WTC11 (cell line): ENCODE data around the gene APOO. TPM values are rescaled to one million over a fixed set of nuclear protein-coding genes. Genes with fewer than 3 reads are reported as not detected.

Experiments
- ATAC-seq: fragments of 200-7000 bp; cut with Tn5 transposase; 2 replicates; pipeline ENCODE4 v1.10.0; 2021; ENCODE audit warnings: mild to moderate bottlenecking, moderate library complexity
- CTCF ChIA-PET: fragments of 300-600 bp; sonication (Branson Sonifier 250); formaldehyde crosslinking; loops from one replicate; lab custom pipeline; 2021; ENCODE audit warnings: antibody characterized with exemption; lab: Charles Lee
- POLR2A ChIA-PET: fragments of 350-600 bp; sonication (Branson Sonifier 250); formaldehyde crosslinking; loops from one replicate; lab custom pipeline; 2021; ENCODE audit warnings: antibody characterized with exemption; lab: Charles Lee
- DNase-seq: peaks from one replicate; pipeline ENCODE4 v3.0.0; 2021; ENCODE audit warnings: low spot score
- H3K27ac Mint-ChIP-seq: 2 replicates; pipeline ENCODE4 v1.8.0; 2021; ENCODE audit warnings: mixed read lengths
- H3K27me3 Mint-ChIP-seq: 2 replicates; pipeline ENCODE4 v1.8.0; 2021; ENCODE audit warnings: low read depth, mild to moderate bottlenecking, moderate library complexity, mixed read lengths
- H3K36me3 Mint-ChIP-seq: 2 replicates; pipeline ENCODE4 v1.8.0; 2021; ENCODE audit warnings: mixed read lengths
- H3K4me1 Mint-ChIP-seq: 2 replicates; pipeline ENCODE4 v1.8.0; 2022; ENCODE audit warnings: mixed read lengths
- H3K4me3 Mint-ChIP-seq: 2 replicates; pipeline ENCODE4 v1.8.0; 2021; ENCODE audit warnings: mild to moderate bottlenecking, moderate library complexity, mixed read lengths
- H3K9me3 Mint-ChIP-seq: 2 replicates; pipeline ENCODE4 v1.8.0; 2021; ENCODE audit warnings: mixed read lengths
- CTCF ChIP-seq: fragments of 200-600 bp; IDR thresholded peaks from 2 replicates; pipeline ENCODE4 v1.8.0; 2022; ENCODE audit warnings: antibody characterized with exemption
- ELF4 ChIP-seq: sonication (generic); formaldehyde crosslinking; IDR thresholded peaks from 2 replicates; pipeline ENCODE4 v1.8.1; 2022; ENCODE audit warnings: low read depth, mild to moderate bottlenecking, moderate library complexity, missing genetic modification reagents
- FOXK1 ChIP-seq: sonication (generic); formaldehyde crosslinking; IDR thresholded peaks from 2 replicates; pipeline ENCODE4 v1.8.0; 2022; ENCODE audit warnings: mild to moderate bottlenecking, moderate library complexity, missing genetic modification reagents
- IRF2 ChIP-seq: sonication (generic); formaldehyde crosslinking; IDR thresholded peaks from 2 replicates; pipeline ENCODE4 v1.8.0; 2022; ENCODE audit warnings: low read depth, missing genetic modification reagents, borderline replicate concordance
- PREB ChIP-seq: sonication (generic); formaldehyde crosslinking; IDR thresholded peaks from 2 replicates; pipeline ENCODE4 v1.8.1; 2022; ENCODE audit warnings: mild to moderate bottlenecking, missing genetic modification reagents, moderate library complexity, borderline replicate concordance
- SOX15 ChIP-seq: fragments of 250-450 bp; sonication (Bioruptor Pico); IDR thresholded peaks from 2 replicates; pipeline ENCODE4 v1.9.0; 2021; ENCODE audit warnings: mild to moderate bottlenecking
- SP1 ChIP-seq: sonication (generic); formaldehyde crosslinking; conservative IDR thresholded peaks from 2 replicates; pipeline ENCODE4 v1.8.1; 2022; ENCODE audit warnings: missing genetic modification reagents
- ZNF138 ChIP-seq: sonication (generic); formaldehyde crosslinking; conservative IDR thresholded peaks from 2 replicates; pipeline ENCODE4 v1.8.1; 2022; ENCODE audit warnings: mild to moderate bottlenecking, moderate library complexity, missing genetic modification reagents
- ZNF232 ChIP-seq: sonication (generic); formaldehyde crosslinking; IDR thresholded peaks from 2 replicates; pipeline ENCODE4 v1.8.0; 2022; ENCODE audit warnings: mild to moderate bottlenecking, missing genetic modification reagents
- ZNF281 ChIP-seq: sonication (generic); formaldehyde crosslinking; IDR thresholded peaks from 2 replicates; pipeline ENCODE4 v1.8.0; 2023; ENCODE audit warnings: mild to moderate bottlenecking, missing genetic modification reagents
- ZNF532 ChIP-seq: fragments of 250-450 bp; sonication (Bioruptor Pico); IDR thresholded peaks from 2 replicates; pipeline ENCODE4 v1.9.0; 2021; ENCODE audit warnings: mild to moderate bottlenecking, borderline replicate concordance
- total RNA-seq: library from RNA; stranded (reverse); gene quantifications from 3 replicates; pipeline ENCODE4 v1.2.3, GENCODE V29; 2021
- TF ChIP-seq, protein P1 (sequence below): sonication (generic); formaldehyde crosslinking; IDR thresholded peaks from 2 replicates; pipeline ENCODE4 v1.8.1; 2022; ENCODE audit warnings: mild to moderate bottlenecking, moderate library complexity, missing genetic modification reagents
- TF ChIP-seq, protein P2 (sequence below): sonication (generic); formaldehyde crosslinking; IDR thresholded peaks from 2 replicates; pipeline ENCODE4 v1.8.0; 2022; ENCODE audit warnings: mild to moderate bottlenecking, missing genetic modification reagents
- TF ChIP-seq, protein P3 (sequence below): sonication (generic); formaldehyde crosslinking; conservative IDR thresholded peaks from 2 replicates; pipeline ENCODE4 v1.8.1; 2023; ENCODE audit warnings: mild to moderate bottlenecking, low read depth, missing genetic modification reagents, moderate library complexity

Gene APOO
- total RNA-seq, 1 experiment from 2014 or later = 55.5 TPM

- TF ChIP-seq ZNF532 (CRISPR knock-in tag) = no peak
- TF ChIP-seq ZNF138 = no peak
These were observed 45.5 kb upstream of the APOO start (continued) for GRCh38 chrX:23952984-23953907.

DNA sequence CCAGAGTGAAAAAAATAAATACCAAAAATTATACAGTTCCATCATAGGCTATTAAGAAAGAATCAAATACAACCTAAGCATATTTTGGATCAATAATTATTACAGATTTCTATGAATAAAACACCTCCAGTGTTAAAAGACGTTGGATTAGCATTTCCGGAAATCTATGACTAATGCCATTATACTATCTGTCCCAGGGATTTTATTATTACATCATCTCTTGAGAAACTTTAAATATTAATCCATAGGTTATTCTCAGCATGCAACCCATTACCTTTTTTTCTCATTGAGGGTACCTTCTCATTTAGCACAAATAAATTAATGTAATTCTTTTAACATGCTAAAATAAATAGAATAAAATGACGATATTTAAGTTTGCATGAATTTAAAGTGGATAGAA, 44.7 kb upstream of the APOO start:
- H3K9me3 Mint-ChIP-seq = no peaks in the 10 kb centered on the region
- TF ChIP-seq SP1 (CRISPR knock-in tag) (no peak), FOXK1 (CRISPR knock-in tag) (no peak), ZNF232 (CRISPR knock-in tag) (no peak), ZNF281 (CRISPR knock-in tag) (no peak)
- ChIA-PET CTCF (interaction anchor here (0.6 to 1.2 kb wide), 4 partner anchors 15 to 102 kb away, joined by 3 to 6 read pairs (median 3); partner anchors contain the start of genes APOO, CXorf58 and EIF2S3), POLR2A (no interaction called here)
- ATAC-seq (no peak), DNase-seq (no peak)
- H3K4me1 Mint-ChIP-seq = peaks cover 23% of the 10 kb centered on the region
- no peak overlapping the region for H3K27ac Mint-ChIP-seq
- H3K4me3 Mint-ChIP-seq = no peak overlapping the region
- no peaks in the 10 kb centered on the region for H3K36me3 Mint-ChIP-seq
- H3K27me3 Mint-ChIP-seq = no peaks in the 10 kb centered on the region

- TF ChIP-seq PREB = no peak
- no peak for TF ChIP-seq ELF4 (CRISPR knock-in tag)
- TF ChIP-seq, protein P1, sequence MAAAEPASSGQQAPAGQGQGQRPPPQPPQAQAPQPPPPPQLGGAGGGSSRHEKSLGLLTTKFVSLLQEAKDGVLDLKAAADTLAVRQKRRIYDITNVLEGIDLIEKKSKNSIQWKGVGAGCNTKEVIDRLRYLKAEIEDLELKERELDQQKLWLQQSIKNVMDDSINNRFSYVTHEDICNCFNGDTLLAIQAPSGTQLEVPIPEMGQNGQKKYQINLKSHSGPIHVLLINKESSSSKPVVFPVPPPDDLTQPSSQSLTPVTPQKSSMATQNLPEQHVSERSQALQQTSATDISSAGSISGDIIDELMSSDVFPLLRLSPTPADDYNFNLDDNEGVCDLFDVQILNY = no peak
- TF ChIP-seq SOX15 = no peak
- TF ChIP-seq, protein P2, sequence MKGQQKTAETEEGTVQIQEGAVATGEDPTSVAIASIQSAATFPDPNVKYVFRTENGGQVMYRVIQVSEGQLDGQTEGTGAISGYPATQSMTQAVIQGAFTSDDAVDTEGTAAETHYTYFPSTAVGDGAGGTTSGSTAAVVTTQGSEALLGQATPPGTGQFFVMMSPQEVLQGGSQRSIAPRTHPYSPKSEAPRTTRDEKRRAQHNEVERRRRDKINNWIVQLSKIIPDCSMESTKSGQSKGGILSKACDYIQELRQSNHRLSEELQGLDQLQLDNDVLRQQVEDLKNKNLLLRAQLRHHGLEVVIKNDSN (CRISPR knock-in tag) = no peak
- TF ChIP-seq CTCF = no peak
- no peak for TF ChIP-seq IRF2
- no peak for TF ChIP-seq SP1 (CRISPR knock-in tag)
- TF ChIP-seq, protein P3, sequence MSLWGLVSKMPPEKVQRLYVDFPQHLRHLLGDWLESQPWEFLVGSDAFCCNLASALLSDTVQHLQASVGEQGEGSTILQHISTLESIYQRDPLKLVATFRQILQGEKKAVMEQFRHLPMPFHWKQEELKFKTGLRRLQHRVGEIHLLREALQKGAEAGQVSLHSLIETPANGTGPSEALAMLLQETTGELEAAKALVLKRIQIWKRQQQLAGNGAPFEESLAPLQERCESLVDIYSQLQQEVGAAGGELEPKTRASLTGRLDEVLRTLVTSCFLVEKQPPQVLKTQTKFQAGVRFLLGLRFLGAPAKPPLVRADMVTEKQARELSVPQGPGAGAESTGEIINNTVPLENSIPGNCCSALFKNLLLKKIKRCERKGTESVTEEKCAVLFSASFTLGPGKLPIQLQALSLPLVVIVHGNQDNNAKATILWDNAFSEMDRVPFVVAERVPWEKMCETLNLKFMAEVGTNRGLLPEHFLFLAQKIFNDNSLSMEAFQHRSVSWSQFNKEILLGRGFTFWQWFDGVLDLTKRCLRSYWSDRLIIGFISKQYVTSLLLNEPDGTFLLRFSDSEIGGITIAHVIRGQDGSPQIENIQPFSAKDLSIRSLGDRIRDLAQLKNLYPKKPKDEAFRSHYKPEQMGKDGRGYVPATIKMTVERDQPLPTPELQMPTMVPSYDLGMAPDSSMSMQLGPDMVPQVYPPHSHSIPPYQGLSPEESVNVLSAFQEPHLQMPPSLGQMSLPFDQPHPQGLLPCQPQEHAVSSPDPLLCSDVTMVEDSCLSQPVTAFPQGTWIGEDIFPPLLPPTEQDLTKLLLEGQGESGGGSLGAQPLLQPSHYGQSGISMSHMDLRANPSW = no peak
- CTCF ChIA-PET = no interaction called here
- POLR2A ChIA-PET = no interaction called here
- H3K4me1 Mint-ChIP-seq = no peaks in the 10 kb centered on the region
- H3K27me3 Mint-ChIP-seq = no peaks in the 10 kb centered on the region
- DNase-seq = no peak
- no peaks in the 10 kb centered on the region for H3K9me3 Mint-ChIP-seq
- ATAC-seq = no peak
- H3K27ac Mint-ChIP-seq = no peak overlapping the region
- H3K4me3 Mint-ChIP-seq = no peak overlapping the region
- no peaks in the 10 kb centered on the region for H3K36me3 Mint-ChIP-seq
These were observed 37.5 kb upstream of the APOO start for GRCh38 chrX:23945206-23945605.
